H1 (cell line): ENCODE results near the gene ERC1. TPM values are rescaled to one million over a fixed set of nuclear protein-coding genes. Genes with fewer than 3 reads are reported as not detected.

Source experiments
- CTCF ChIA-PET: fragments of 300-600 bp; sonication (Branson Sonifier 250); formaldehyde crosslinking; loops from one replicate; lab custom pipeline; 2021; ENCODE audit not compliant: partially characterized antibody; lab: Charles Lee
- POLR2A ChIA-PET: fragments of 300-600 bp; sonication (Branson Sonifier 250); formaldehyde crosslinking; loops from one replicate; lab custom pipeline; 2021; ENCODE audit warnings: inconsistent platforms; ENCODE audit not compliant: partially characterized antibody; lab: Charles Lee
- DNase-seq, 2 experiments: peaks; one replicate each; pipeline versions ENCODE4 v3.0.0 to v3.0.0-alpha.2; 2010 to 2022; ENCODE audit warnings: low spot score in 2 of 2, low read depth in 1 of 2, mixed read lengths in 1 of 2
- FAIRE-seq: peaks from 2 replicates; lab custom pipeline; 2011; peaks lifted over from hg19 to GRCh38; lab: Jason Lieb, UNC
- H2AFZ ChIP-seq: 2 replicates; pipeline ENCODE4 v1.8.1; 2012; ENCODE audit warnings: low read length, inconsistent platforms
- H2AK5ac ChIP-seq: 2 replicates; pipeline ENCODE4 v1.6.1; 2013; ENCODE audit warnings: low read depth, low read length
- H2BK120ac ChIP-seq: replicated peaks from 2 replicates; pipeline ENCODE3; 2013; ENCODE audit warnings: low read depth, low read length, inconsistent platforms
- H2BK12ac ChIP-seq: 2 replicates; pipeline ENCODE4 v1.6.1; 2013; ENCODE audit warnings: low read depth, low read length
- H2BK15ac ChIP-seq: 2 replicates; pipeline ENCODE4 v1.6.1; 2013; ENCODE audit warnings: low read length
- H2BK20ac ChIP-seq: 2 replicates; pipeline ENCODE4 v1.6.1; 2013; ENCODE audit warnings: low read length
- H2BK5ac ChIP-seq: 2 replicates; pipeline ENCODE4 v1.6.1; 2013; ENCODE audit warnings: low read depth, low read length
- H3K14ac ChIP-seq: 2 replicates; pipeline ENCODE4 v1.6.1; 2013; ENCODE audit warnings: inconsistent platforms; ENCODE audit not compliant: insufficient read length
- H3K18ac ChIP-seq: 2 replicates; pipeline ENCODE4 v1.6.1; 2013; ENCODE audit warnings: low read length; ENCODE audit errors: extremely low read depth
- H3K23ac ChIP-seq: 2 replicates; pipeline ENCODE4 v1.6.1; 2013; ENCODE audit warnings: inconsistent platforms; ENCODE audit not compliant: insufficient read length
- H3K23me2 ChIP-seq: 2 replicates; pipeline ENCODE4 v1.6.1; 2013; ENCODE audit warnings: low read depth, low read length
- H3K27ac ChIP-seq: 2 replicates; pipeline ENCODE4 v1.6.1; 2011; ENCODE audit warnings: low read depth, low read length, inconsistent platforms
- H3K27me3 ChIP-seq, 4 experiments: replicated peaks in 1 of 4; 1 replicate in 1 of 4; 2 replicates in 3 of 4; pipeline versions ENCODE4 v1.6.1 to v1.8.1; 2011 to 2013; ENCODE audit warnings: low read length in 3 of 4, mild to moderate bottlenecking in 3 of 4, inconsistent platforms in 2 of 4, mixed read lengths in 2 of 4, moderate library complexity in 1 of 4; ENCODE audit not compliant: control insufficient read depth in 3 of 4, insufficient read depth in 3 of 4; ENCODE audit errors: extremely low read depth in 1 of 4
- H3K36me3 ChIP-seq, 4 experiments: 2 replicates each; pipeline versions ENCODE4 v1.6.1 to v1.8.1; 2011 to 2013; ENCODE audit warnings: mild to moderate bottlenecking in 4 of 4, low read length in 3 of 4, moderate library complexity in 2 of 4, control low read depth in 1 of 4, inconsistent platforms in 1 of 4; ENCODE audit not compliant: insufficient read depth in 4 of 4, control insufficient read depth in 2 of 4
- H3K4ac ChIP-seq: replicated peaks from 2 replicates; pipeline ENCODE3; 2013; ENCODE audit warnings: low read length, low read depth, mixed read lengths, inconsistent platforms; ENCODE audit not compliant: insufficient read length
- H3K4me1 ChIP-seq, 4 experiments: replicated peaks in 1 of 4; 1 replicate in 1 of 4; 2 replicates in 3 of 4; pipeline versions ENCODE4 v1.6.1 to v1.8.1; 2011 to 2013; ENCODE audit warnings: low read length in 3 of 4, inconsistent platforms in 2 of 4, mixed read lengths in 1 of 4; ENCODE audit not compliant: insufficient read depth in 4 of 4, control insufficient read depth in 3 of 4
- H3K4me2 ChIP-seq, 2 experiments: 2 replicates each; pipeline versions ENCODE4 v1.6.1 to v1.8.1; 2011 to 2013; ENCODE audit warnings: low read depth in 2 of 2, low read length in 2 of 2, control low read depth in 1 of 2, inconsistent platforms in 1 of 2, mild to moderate bottlenecking in 1 of 2; ENCODE audit not compliant: insufficient read depth in 1 of 2
- H3K4me3 ChIP-seq, 4 experiments: fragments of 200-600, 300-600 bp in 1 of 4; sonication (generic), shearing (Covaris generic), sonication (Bioruptor Twin) in 1 of 4; 2 replicates each; pipeline versions ENCODE4 v1.5.1 to v1.8.1; 2011 to 2016; ENCODE audit warnings: low read length in 4 of 4, low read depth in 3 of 4, control low read depth in 2 of 4, inconsistent platforms in 2 of 4, mild to moderate bottlenecking in 2 of 4, mixed read lengths in 1 of 4, moderate library complexity in 1 of 4; ENCODE audit not compliant: insufficient read depth in 2 of 4; ENCODE audit errors: extremely low read depth in 1 of 4
- H3K56ac ChIP-seq: replicated peaks from 2 replicates; pipeline ENCODE3; 2013; ENCODE audit warnings: low read depth, mild to moderate bottlenecking, mixed read lengths, low read length, inconsistent platforms; ENCODE audit not compliant: insufficient read length
- H3K79me1 ChIP-seq: 2 replicates; pipeline ENCODE4 v1.6.1; 2013; ENCODE audit warnings: low read depth, low read length, control low read depth
- H3K79me2 ChIP-seq, 2 experiments: 2 replicates each; pipeline versions ENCODE4 v1.6.1 to v1.8.1; 2012 to 2013; ENCODE audit warnings: low read length in 2 of 2, mild to moderate bottlenecking in 2 of 2, inconsistent platforms in 1 of 2; ENCODE audit not compliant: insufficient read depth in 2 of 2, control insufficient read depth in 1 of 2
- H3K9ac ChIP-seq, 4 experiments: replicated peaks in 1 of 4; 1 replicate in 1 of 4; 2 replicates in 3 of 4; pipeline versions ENCODE4 v1.6.1 to v1.8.1; 2011 to 2013; ENCODE audit warnings: low read depth in 3 of 4, low read length in 3 of 4, control low read depth in 2 of 4, mild to moderate bottlenecking in 2 of 4, moderate library complexity in 2 of 4, inconsistent platforms in 1 of 4; ENCODE audit errors: extremely low read depth in 1 of 4
- H3K9me3 ChIP-seq, 2 experiments: 2 replicates each; pipeline versions ENCODE4 v1.6.1 to v1.8.1; 2012 to 2013; ENCODE audit warnings: mild to moderate bottlenecking in 2 of 2, moderate library complexity in 2 of 2, control low read depth in 1 of 2, inconsistent platforms in 1 of 2, low read depth in 1 of 2, low read length in 1 of 2, mixed read lengths in 1 of 2; ENCODE audit not compliant: insufficient read depth in 2 of 2
- H4K20me1 ChIP-seq, 2 experiments: replicated peaks in 1 of 2; 2 replicates each; pipeline versions ENCODE3 to v1.8.1; 2011 to 2013; ENCODE audit warnings: inconsistent platforms in 2 of 2, low read length in 2 of 2, mild to moderate bottlenecking in 1 of 2; ENCODE audit not compliant: insufficient read depth in 2 of 2, control insufficient read depth in 1 of 2
- H4K5ac ChIP-seq: 2 replicates; pipeline ENCODE4 v1.6.1; 2013; ENCODE audit warnings: low read length, low read depth, mixed read lengths, inconsistent platforms; ENCODE audit not compliant: insufficient read length
- H4K8ac ChIP-seq: 2 replicates; pipeline ENCODE4 v1.8.0; 2013; ENCODE audit warnings: mild to moderate bottlenecking, moderate library complexity, low read length, inconsistent platforms; ENCODE audit not compliant: insufficient read depth; ENCODE audit errors: extremely low read depth
- H4K91ac ChIP-seq: replicated peaks from 2 replicates; pipeline ENCODE3; 2013; ENCODE audit warnings: low read length, mixed read lengths, inconsistent platforms; ENCODE audit not compliant: insufficient read length
- ATF2 ChIP-seq: IDR thresholded peaks from 2 replicates; pipeline ENCODE4 v1.6.1; 2012; ENCODE audit warnings: low read length, inconsistent platforms
- EGR1 ChIP-seq: IDR thresholded peaks from 2 replicates; pipeline ENCODE4 v1.6.1; 2011; ENCODE audit warnings: low read depth, low read length, borderline replicate concordance
- RAD21 ChIP-seq, 2 experiments: IDR thresholded peaks in 1 of 2; conservative IDR thresholded peaks in 1 of 2; 2 replicates each; pipeline ENCODE4 v1.6.1; 2011; ENCODE audit warnings: low read depth in 2 of 2, low read length in 2 of 2, improper control_type of control experiment in 1 of 2, inconsistent platforms in 1 of 2, mild to moderate bottlenecking in 1 of 2, moderate library complexity in 1 of 2
- TAF1 ChIP-seq: IDR thresholded peaks from 2 replicates; pipeline ENCODE4 v1.6.1; 2011; ENCODE audit warnings: mild to moderate bottlenecking, low read depth, low read length
- WGBS, 2 experiments: shearing (Covaris generic) in 1 of 2; methylation state at CpG; one replicate each; pipeline versions ENCODE4 v1.1.6 to v1.1.7; 2013 to 2015; ENCODE audit warnings: low lambda C conversion rate in 2 of 2, mixed read lengths in 2 of 2, inconsistent platforms in 1 of 2, low coverage in 1 of 2, missing lambda C conversion rate in 1 of 2; ENCODE audit not compliant: insufficient replicate concordance in 2 of 2, insufficient coverage in 1 of 2, insufficient read length in 1 of 2; ENCODE audit errors: extremely low coverage in 1 of 2, missing lambda C conversion rate in 1 of 2; 5-methylcytosine and 5-hydroxymethylcytosine counted together
- polyA plus RNA-seq, 7 experiments: library from polyadenylated mRNA; depleted of rRNA in 3 of 7; stranded (reverse) in 5 of 7; unstranded in 2 of 7; fragments of >200 nt in 5 of 7; fragments of 200-250 nt in 2 of 7; gene quantifications; 1 replicate in 5 of 7; 2 replicates in 1 of 7; 4 replicates in 1 of 7; pipeline versions ENCODE4 v1.2.1 to v1.2.3, GENCODE V29; 2011 to 2013; ENCODE audit warnings: missing spikeins in 2 of 7, mixed read lengths in 2 of 7
- total RNA-seq: library from RNA; stranded (reverse); fragmentation: NEBNext Ultra II Directional; extraction: Animal tissue kit (Norgen Biotek cat#: 25700); gene quantifications from 2 replicates; pipeline ENCODE4 v1.2.1, GENCODE V29; 2021
- TF ChIP-seq, protein P1 (sequence below), 3 experiments: IDR thresholded peaks; 1 replicate in 2 of 3; 2 replicates in 1 of 3; pipeline versions ENCODE4 v1.5.1 to v1.6.1; 2011; ENCODE audit warnings: low read length in 3 of 3, mild to moderate bottlenecking in 3 of 3, inconsistent platforms in 2 of 3, low read depth in 1 of 3, moderate library complexity in 1 of 3; ENCODE audit not compliant: insufficient read depth in 1 of 3; ENCODE audit errors: control extremely low read depth in 1 of 3

Gene ERC1
- total and polyA plus RNA-seq, 2 of the 8 experiments (the other 6 are each of a cell fraction or from before 2014, with no cell fraction given) = 7.8 to 45.7 TPM

GRCh38 chr12:1497161-1497560 lies 506.1 kb downstream of the ERC1 start:
- Histone ChIP-seq H3K14ac (no peak overlapping the region), H3K79me1 (no peaks in the 10 kb centered on the region), H4K91ac (no peak overlapping the region), H2BK120ac (no peak overlapping the region), H3K27me3 (no peaks in the 10 kb centered on the region), H3K56ac (no peak overlapping the region), H3K18ac (no peak overlapping the region), H3K9ac (no peak overlapping the region), H3K4ac (no peak overlapping the region), H3K36me3 (peaks cover 0 to 3% (median 0%) of the 10 kb centered on the region in 4 experiments; a peak in 1 of 8 replicates), H3K9me3 (peaks cover 0 to 3% of the 10 kb centered on the region in 2 experiments; a peak in 1 of 4 replicates), H3K23ac (no peak overlapping the region), H4K20me1 (peaks cover 0 to 3% of the 10 kb centered on the region in 2 experiments), H4K8ac (no peak overlapping the region), H3K4me3 (no peak overlapping the region), H2BK20ac (no peak overlapping the region), H2AFZ (no peak overlapping the region), H3K79me2 (no peaks in the 10 kb centered on the region), H4K5ac (no peak overlapping the region), H2BK15ac (no peak overlapping the region), H3K4me2 (no peak overlapping the region), H3K27ac (no peak overlapping the region), H2BK12ac (no peak overlapping the region), H2BK5ac (no peak overlapping the region), H3K23me2 (0 out of 2 replicates have a peak, but pooled peaks cover 2% of the 10 kb centered on the region), H3K4me1 (no peaks in the 10 kb centered on the region; a peak in 1 of 7 replicates), H2AK5ac (no peak overlapping the region)
- ChIA-PET POLR2A (no interaction called here), CTCF (interaction anchor here (0.6 to 2.4 kb wide), 4 partner anchors 8 to 95 kb away, joined by 3 to 6 read pairs (median 6); no protein-coding TSS in a partner anchor)
- 88% methylated on average over 4 of the region's 4 CpGs; no CpG with 5 or more reads in 1 of the 2 experiments for WGBS, 2 experiments
- no peak for FAIRE-seq
- TF ChIP-seq EGR1 = no peak
- no peak for TF ChIP-seq RAD21 (IDR thresholded peaks at IDR 0.05 in 1 of 2, conservative IDR thresholded peaks at IDR 0.05 in 1 of 2; ENCODE audit: low read depth in 2 of 2, low read length in 2 of 2)
- TF ChIP-seq, protein P1, sequence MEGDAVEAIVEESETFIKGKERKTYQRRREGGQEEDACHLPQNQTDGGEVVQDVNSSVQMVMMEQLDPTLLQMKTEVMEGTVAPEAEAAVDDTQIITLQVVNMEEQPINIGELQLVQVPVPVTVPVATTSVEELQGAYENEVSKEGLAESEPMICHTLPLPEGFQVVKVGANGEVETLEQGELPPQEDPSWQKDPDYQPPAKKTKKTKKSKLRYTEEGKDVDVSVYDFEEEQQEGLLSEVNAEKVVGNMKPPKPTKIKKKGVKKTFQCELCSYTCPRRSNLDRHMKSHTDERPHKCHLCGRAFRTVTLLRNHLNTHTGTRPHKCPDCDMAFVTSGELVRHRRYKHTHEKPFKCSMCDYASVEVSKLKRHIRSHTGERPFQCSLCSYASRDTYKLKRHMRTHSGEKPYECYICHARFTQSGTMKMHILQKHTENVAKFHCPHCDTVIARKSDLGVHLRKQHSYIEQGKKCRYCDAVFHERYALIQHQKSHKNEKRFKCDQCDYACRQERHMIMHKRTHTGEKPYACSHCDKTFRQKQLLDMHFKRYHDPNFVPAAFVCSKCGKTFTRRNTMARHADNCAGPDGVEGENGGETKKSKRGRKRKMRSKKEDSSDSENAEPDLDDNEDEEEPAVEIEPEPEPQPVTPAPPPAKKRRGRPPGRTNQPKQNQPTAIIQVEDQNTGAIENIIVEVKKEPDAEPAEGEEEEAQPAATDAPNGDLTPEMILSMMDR (IDR thresholded peaks at IDR 0.05; ENCODE audit: control extremely low read depth in 1 of 3, insufficient read depth in 1 of 3, low read depth in 1 of 3, low read length in 3 of 3) = no peak
- no peak for TF ChIP-seq TAF1
- TF ChIP-seq ATF2 = no peak
- peak in 1 of 2 experiments; percentile 30 for DNase-seq
